ENCODE measurements around the gene PAX8.

The PAX8 gene

GRCh38 chr2:113255140-113256070 is 23.3 kb downstream of the PAX8 start:
- no peak for TF ChIP-seq EZH2phosphoT487 (IDR thresholded peaks at IDR 0.05; ENCODE audit: borderline replicate concordance, low read length)
- no peak for TF ChIP-seq CTCF (IDR thresholded peaks at IDR 0.05; ENCODE audit: low read depth, low read length, poor library complexity, severe bottlenecking)
- no peaks in the 10 kb centered on the region for H4K20me1 ChIP-seq (ENCODE audit: control insufficient read depth, insufficient read depth, low read depth, low read length)
- no peaks in the 10 kb centered on the region for H3F3A ChIP-seq (ENCODE audit: control insufficient read depth, insufficient read depth)
- H3K27ac ChIP-seq (ENCODE audit: low read depth, low read length) = no peak overlapping the region
- H3K4me3 ChIP-seq (ENCODE audit: low read length) = no peak overlapping the region
- peaks cover 11% of the 10 kb centered on the region for H3K27me3 ChIP-seq (ENCODE audit: control insufficient read depth, low read length)
- no peaks in the 10 kb centered on the region for H3K9me3 ChIP-seq (ENCODE audit: control insufficient read depth, insufficient read depth, low read length)
- H3K4me2 ChIP-seq (ENCODE audit: low read length) = no peak overlapping the region
- no peaks in the 10 kb centered on the region for H3K79me2 ChIP-seq (ENCODE audit: control insufficient read depth, low read length)
- peaks cover 15% of the 10 kb centered on the region for H3K4me1 ChIP-seq (ENCODE audit: control insufficient read depth, low read length)
- H3K9me2 ChIP-seq (replicated peaks; ENCODE audit: control insufficient read depth, low read length) = no peaks in the 10 kb centered on the region
- H3K36me3 ChIP-seq (ENCODE audit: control insufficient read depth, low read length) = no peaks in the 10 kb centered on the region

GRCh38 chr2:113253453-113253852 is 25.3 kb downstream of the PAX8 start:
- H3K4me2 ChIP-seq (ENCODE audit: low read length) = no peak overlapping the region
- H3K9me3 ChIP-seq (ENCODE audit: control insufficient read depth, insufficient read depth, low read length) = no peaks in the 10 kb centered on the region
- H3F3A ChIP-seq (ENCODE audit: control insufficient read depth, insufficient read depth) = no peaks in the 10 kb centered on the region
- TF ChIP-seq EZH2phosphoT487 (IDR thresholded peaks at IDR 0.05; ENCODE audit: borderline replicate concordance, low read length) = no peak
- TF ChIP-seq CTCF (IDR thresholded peaks at IDR 0.05; ENCODE audit: low read depth, low read length, poor library complexity, severe bottlenecking) = no peak
- peaks cover 23% of the 10 kb centered on the region for H3K4me1 ChIP-seq (ENCODE audit: control insufficient read depth, low read length)
- H3K27ac ChIP-seq (ENCODE audit: low read depth, low read length) = no peak overlapping the region
- H3K9me2 ChIP-seq (replicated peaks; ENCODE audit: control insufficient read depth, low read length) = no peaks in the 10 kb centered on the region
- no peaks in the 10 kb centered on the region for H3K79me2 ChIP-seq (ENCODE audit: control insufficient read depth, low read length)
- no peaks in the 10 kb centered on the region for H3K36me3 ChIP-seq (ENCODE audit: control insufficient read depth, low read length)
- peaks cover 8% of the 10 kb centered on the region for H3K27me3 ChIP-seq (ENCODE audit: control insufficient read depth, low read length)
- no peak overlapping the region for H3K4me3 ChIP-seq (ENCODE audit: low read length)
- H4K20me1 ChIP-seq (ENCODE audit: control insufficient read depth, insufficient read depth, low read depth, low read length) = no peaks in the 10 kb centered on the region

- Histone ChIP-seq H4K20me1 (ENCODE audit: control insufficient read depth, insufficient read depth, low read depth, low read length) (no peaks in the 10 kb centered on the region), H3K9me2 (replicated peaks; ENCODE audit: control insufficient read depth, low read length) (no peaks in the 10 kb centered on the region), H3K9me3 (ENCODE audit: control insufficient read depth, insufficient read depth, low read length) (no peaks in the 10 kb centered on the region), H3K4me2 (ENCODE audit: low read length) (no peak overlapping the region), H3K27ac (ENCODE audit: low read depth, low read length) (no peak overlapping the region), H3K27me3 (ENCODE audit: control insufficient read depth, low read length) (peaks cover 5% of the 10 kb centered on the region), H3K36me3 (ENCODE audit: control insufficient read depth, low read length) (no peaks in the 10 kb centered on the region), H3K79me2 (ENCODE audit: control insufficient read depth, low read length) (no peaks in the 10 kb centered on the region), H3K4me3 (ENCODE audit: low read length) (no peak overlapping the region), H3F3A (ENCODE audit: control insufficient read depth, insufficient read depth) (no peaks in the 10 kb centered on the region), H3K4me1 (ENCODE audit: control insufficient read depth, low read length) (peaks cover 18% of the 10 kb centered on the region)
- TF ChIP-seq EZH2phosphoT487 (IDR thresholded peaks at IDR 0.05; ENCODE audit: borderline replicate concordance, low read length) (no peak), CTCF (IDR thresholded peaks at IDR 0.05; ENCODE audit: low read depth, low read length, poor library complexity, severe bottlenecking) (no peak)
Measured at GRCh38 chr2:113252047-113252590, 26.6 kb downstream of the PAX8 start.
